Smooth muscle cell (in vitro differentiated cells): Measurements from ENCODE around the gene PLXND1. TPM values are rescaled to one million over a fixed set of nuclear protein-coding genes. Genes with fewer than 3 reads are reported as not detected.

Experiments
- DNase-seq: peaks from one replicate; lab custom pipeline; 2025; ENCODE audit not compliant: unreplicated experiment; lab: John Stamatoyannopoulos, UW
- H2AFZ ChIP-seq: fragments of 200-600 bp; sonication (generic); 2 replicates; pipeline ENCODE4 v1.6.0; 2016; ENCODE audit warnings: antibody characterized with exemption, low read depth, mild to moderate bottlenecking
- H3F3A ChIP-seq: fragments of 200-600 bp; sonication (generic); 2 replicates; pipeline ENCODE4 v1.6.0; 2017; ENCODE audit warnings: antibody characterized with exemption, low read depth
- H3K27ac ChIP-seq: fragments of 200-600 bp; sonication (generic); 2 replicates; pipeline ENCODE4 v1.5.1; 2016; ENCODE audit warnings: low read depth, mild to moderate bottlenecking
- H3K27me3 ChIP-seq: fragments of 200-600 bp; sonication (generic); 2 replicates; pipeline ENCODE4 v1.6.1; 2016; ENCODE audit warnings: low read depth, mild to moderate bottlenecking
- H3K36me3 ChIP-seq: fragments of 200-600 bp; sonication (generic); 2 replicates; pipeline ENCODE4 v1.5.1; 2016; ENCODE audit warnings: low read depth
- H3K4me1 ChIP-seq: fragments of 200-600 bp; sonication (generic); 2 replicates; pipeline ENCODE4 v1.5.1; 2016; ENCODE audit warnings: low read depth
- H3K4me2 ChIP-seq: fragments of 200-600 bp; sonication (generic); 2 replicates; pipeline ENCODE4 v1.6.0; 2016; ENCODE audit warnings: mild to moderate bottlenecking
- H3K4me3 ChIP-seq: fragments of 200-600 bp; sonication (generic); 2 replicates; pipeline ENCODE4 v1.5.1; 2016; ENCODE audit warnings: mild to moderate bottlenecking
- H3K79me2 ChIP-seq: fragments of 200-600 bp; sonication (generic); 2 replicates; pipeline ENCODE4 v1.6.0; 2016; ENCODE audit warnings: low read depth, mild to moderate bottlenecking
- H3K9ac ChIP-seq: fragments of 200-600 bp; sonication (generic); 2 replicates; pipeline ENCODE4 v1.6.0; 2016; ENCODE audit warnings: low read depth
- H3K9me3 ChIP-seq: fragments of 200-600 bp; sonication (generic); replicated peaks from 2 replicates; pipeline ENCODE4 v1.5.1; 2016; ENCODE audit warnings: low read depth
- H4K20me1 ChIP-seq: fragments of 200-600 bp; sonication (generic); 2 replicates; pipeline ENCODE4 v1.6.0; 2016; ENCODE audit warnings: low read depth
- WGBS: methylation state at CpG from one replicate; pipeline ENCODE4 v1.1.7; 2016; ENCODE audit warnings: low lambda C conversion rate; 5-methylcytosine and 5-hydroxymethylcytosine counted together
- polyA plus RNA-seq: library from polyadenylated mRNA; unstranded; fragments of >200 nt; fragmentation: Nextera tagmentation; extraction: Ambion mirVana; gene quantifications from 2 replicates; pipeline ENCODE4 v1.2.1, GENCODE V29; 2016
- total RNA-seq: library from RNA; depleted of rRNA; stranded (reverse); fragments of >200 nt; gene quantifications from 2 replicates; pipeline ENCODE4 v1.2.3, GENCODE V29; 2014
- TF ChIP-seq, protein P1 (sequence below): fragments of 200-600 bp; sonication (generic); IDR thresholded peaks from 2 replicates; pipeline ENCODE4 v1.5.1; 2017; ENCODE audit warnings: borderline replicate concordance, mild to moderate bottlenecking, antibody characterized with exemption; ENCODE audit not compliant: insufficient read depth, poor library complexity, severe bottlenecking

PLXND1 gene
- total and polyA plus RNA-seq, 2 experiments from 2014 or later: 75.8 to 94.3 TPM

DNA sequence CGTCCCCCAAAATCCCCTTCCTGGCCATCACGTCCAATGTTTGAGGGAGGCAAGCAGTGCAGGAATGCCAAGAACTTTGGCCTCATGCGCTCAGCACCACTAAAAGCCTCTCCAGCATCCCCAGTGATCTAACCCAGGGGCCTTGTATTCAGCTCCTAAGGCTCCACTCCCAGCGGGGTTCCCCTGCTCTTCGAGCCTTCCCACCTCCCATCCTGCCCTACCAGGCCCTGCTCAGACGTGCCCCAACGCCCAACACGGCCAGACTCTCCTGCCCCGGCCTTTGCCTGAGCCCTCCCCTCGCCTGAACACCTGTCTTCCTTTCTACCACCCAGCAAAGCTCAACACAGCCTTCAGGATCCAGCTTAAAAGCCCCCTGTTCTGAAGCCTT lies 30.5 kb downstream of the PLXND1 start:
- H3K79me2 ChIP-seq: no peaks in the 10 kb centered on the region
- 88% methylated on average over 9 of the region's 10 CpGs for WGBS
- TF ChIP-seq, protein P1, sequence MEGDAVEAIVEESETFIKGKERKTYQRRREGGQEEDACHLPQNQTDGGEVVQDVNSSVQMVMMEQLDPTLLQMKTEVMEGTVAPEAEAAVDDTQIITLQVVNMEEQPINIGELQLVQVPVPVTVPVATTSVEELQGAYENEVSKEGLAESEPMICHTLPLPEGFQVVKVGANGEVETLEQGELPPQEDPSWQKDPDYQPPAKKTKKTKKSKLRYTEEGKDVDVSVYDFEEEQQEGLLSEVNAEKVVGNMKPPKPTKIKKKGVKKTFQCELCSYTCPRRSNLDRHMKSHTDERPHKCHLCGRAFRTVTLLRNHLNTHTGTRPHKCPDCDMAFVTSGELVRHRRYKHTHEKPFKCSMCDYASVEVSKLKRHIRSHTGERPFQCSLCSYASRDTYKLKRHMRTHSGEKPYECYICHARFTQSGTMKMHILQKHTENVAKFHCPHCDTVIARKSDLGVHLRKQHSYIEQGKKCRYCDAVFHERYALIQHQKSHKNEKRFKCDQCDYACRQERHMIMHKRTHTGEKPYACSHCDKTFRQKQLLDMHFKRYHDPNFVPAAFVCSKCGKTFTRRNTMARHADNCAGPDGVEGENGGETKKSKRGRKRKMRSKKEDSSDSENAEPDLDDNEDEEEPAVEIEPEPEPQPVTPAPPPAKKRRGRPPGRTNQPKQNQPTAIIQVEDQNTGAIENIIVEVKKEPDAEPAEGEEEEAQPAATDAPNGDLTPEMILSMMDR: no peak
- H4K20me1 ChIP-seq: no peaks in the 10 kb centered on the region
- no peak overlapping the region for H2AFZ ChIP-seq
- H3K27me3 ChIP-seq: no peaks in the 10 kb centered on the region
- H3K4me1 ChIP-seq: no peaks in the 10 kb centered on the region
- no peak overlapping the region for H3K9ac ChIP-seq
- H3F3A ChIP-seq: no peaks in the 10 kb centered on the region
- H3K27ac ChIP-seq: no peak overlapping the region
- no peaks in the 10 kb centered on the region for H3K9me3 ChIP-seq
- no peak overlapping the region for H3K4me2 ChIP-seq
- DNase-seq: no peak
- H3K36me3 ChIP-seq: no peaks in the 10 kb centered on the region
- H3K4me3 ChIP-seq: no peak overlapping the region

DNA sequence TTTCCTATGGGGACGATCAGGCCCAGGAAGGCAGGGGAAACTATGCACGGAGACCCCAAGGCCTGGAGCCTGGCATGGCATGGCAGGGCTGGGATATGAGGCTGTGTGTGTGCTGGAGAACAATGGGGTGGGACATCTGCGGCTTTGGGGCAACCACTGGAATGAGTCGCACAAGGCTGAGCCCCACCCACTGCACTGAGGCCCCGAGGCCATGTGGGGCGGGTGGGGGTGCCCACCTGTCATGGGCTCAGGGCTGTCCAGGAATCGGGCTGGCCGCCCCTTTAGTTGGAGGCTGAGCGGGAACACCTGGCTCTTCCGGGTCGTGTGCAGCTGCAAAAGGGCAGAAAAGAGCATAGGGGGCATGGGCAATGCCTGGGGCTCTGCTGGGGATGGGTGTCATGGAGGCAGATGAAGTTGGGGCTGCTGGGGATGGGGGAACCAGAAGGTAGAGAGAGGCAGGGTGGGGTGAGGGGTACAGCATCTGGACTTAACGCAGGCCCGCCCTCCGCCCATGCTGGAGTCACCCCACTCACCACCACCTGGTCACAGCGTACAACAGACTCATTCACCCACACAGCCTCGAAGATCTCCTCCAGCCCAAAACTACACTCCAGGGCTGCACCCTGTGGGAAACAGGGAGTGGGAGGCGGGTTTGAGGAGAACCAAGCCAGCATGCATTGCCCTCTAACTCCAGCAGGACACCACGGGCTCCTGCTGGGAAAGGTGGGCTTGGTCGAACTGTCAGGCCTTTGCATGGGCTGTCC lies 31.1 kb downstream of the PLXND1 start:
- Histone ChIP-seq H3K4me1 (no peaks in the 10 kb centered on the region), H3K9me3 (no peaks in the 10 kb centered on the region), H3K27me3 (no peaks in the 10 kb centered on the region), H3K4me3 (no peak overlapping the region), H3K9ac (no peak overlapping the region), H4K20me1 (no peaks in the 10 kb centered on the region), H2AFZ (no peak overlapping the region), H3K4me2 (no peak overlapping the region), H3K27ac (no peak overlapping the region), H3K36me3 (no peaks in the 10 kb centered on the region), H3K79me2 (no peaks in the 10 kb centered on the region), H3F3A (no peaks in the 10 kb centered on the region)
- 92% methylated on average over 17 of the region's 19 CpGs for WGBS
- TF ChIP-seq, protein P1: no peak
- no peak for DNase-seq

DNA sequence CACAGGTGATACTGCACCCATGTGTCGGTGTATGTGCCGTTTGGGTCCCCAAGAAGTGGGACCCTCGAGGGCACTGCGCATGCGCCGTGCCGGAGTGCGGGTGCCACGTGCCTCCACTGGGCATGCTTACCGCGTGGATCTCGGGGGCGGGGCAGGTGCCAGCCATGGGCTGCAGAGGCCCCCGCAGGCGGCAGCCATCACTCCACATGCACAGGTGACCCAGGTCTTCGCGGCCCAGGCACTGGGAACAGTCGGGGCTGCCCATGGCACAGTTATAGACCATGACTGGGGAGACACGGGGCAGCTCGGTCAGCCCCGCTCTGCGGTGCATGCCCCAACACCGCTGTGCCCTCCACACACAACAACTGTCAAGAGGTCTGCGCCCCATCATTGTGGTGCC lies 32.3 kb downstream of the PLXND1 start:
- 99% methylated on average over 24 of the region's 24 CpGs for WGBS
- TF ChIP-seq, protein P1: no peak
- no peaks in the 10 kb centered on the region for H3K36me3 ChIP-seq

DNA sequence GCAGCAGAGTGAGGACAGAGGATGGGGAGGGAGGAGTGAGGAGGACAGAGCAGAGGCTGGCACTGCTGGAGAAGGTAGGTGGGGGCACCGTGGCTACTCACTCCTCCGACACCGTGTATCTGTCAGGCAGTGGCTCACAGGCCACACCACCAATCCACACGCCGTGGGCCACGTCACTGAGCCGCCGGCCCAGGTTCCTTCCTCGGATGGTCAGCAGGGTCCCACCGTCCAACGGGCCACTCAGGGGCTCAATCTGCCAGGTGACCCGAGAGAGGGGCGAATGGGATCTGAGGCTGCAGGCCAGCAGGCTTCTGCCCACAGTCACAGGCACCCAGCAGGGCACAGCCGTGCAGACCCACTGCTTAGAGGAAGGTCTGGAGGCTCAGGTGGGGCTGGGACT lies 33.0 kb downstream of the PLXND1 start:
- no peaks in the 10 kb centered on the region for H3K36me3 ChIP-seq
- no peak overlapping the region for H2AFZ ChIP-seq
- no peak for DNase-seq
- H3K27me3 ChIP-seq: no peaks in the 10 kb centered on the region
- TF ChIP-seq, protein P1: no peak
- H3K79me2 ChIP-seq: no peaks in the 10 kb centered on the region
- no peaks in the 10 kb centered on the region for H3K4me1 ChIP-seq
- no peaks in the 10 kb centered on the region for H3F3A ChIP-seq
- no peaks in the 10 kb centered on the region for H4K20me1 ChIP-seq
- H3K4me3 ChIP-seq: no peak overlapping the region
- H3K27ac ChIP-seq: no peak overlapping the region
- no peak overlapping the region for H3K9ac ChIP-seq
- no peak overlapping the region for H3K4me2 ChIP-seq
- WGBS: 92% methylated on average over 14 of the region's 14 CpGs
- H3K9me3 ChIP-seq: no peaks in the 10 kb centered on the region

More for the DNA sequence above, 32.3 kb downstream of the PLXND1 start:
- no peaks in the 10 kb centered on the region for H4K20me1 ChIP-seq
- H3K9me3 ChIP-seq: no peaks in the 10 kb centered on the region
- no peaks in the 10 kb centered on the region for H3K27me3 ChIP-seq
- H3K4me2 ChIP-seq: no peak overlapping the region
- no peak overlapping the region for H3K4me3 ChIP-seq
- no peak overlapping the region for H3K9ac ChIP-seq
- H2AFZ ChIP-seq: no peak overlapping the region
- no peaks in the 10 kb centered on the region for H3K79me2 ChIP-seq
- no peaks in the 10 kb centered on the region for H3F3A ChIP-seq
- no peak for DNase-seq
- no peaks in the 10 kb centered on the region for H3K4me1 ChIP-seq
- no peak overlapping the region for H3K27ac ChIP-seq
